HEK293T (cell line): ENCODE data around the gene FUT8.

Experiments used
- ARNT ChIP-seq: fragments of 450-650 bp; IDR thresholded peaks from 2 replicates; pipeline ENCODE4 v1.6.1; 2017; ENCODE audit warnings: mild to moderate bottlenecking
- BHLHE40 ChIP-seq: fragments of 450-650 bp; IDR thresholded peaks from 2 replicates; pipeline ENCODE4 v1.6.1; 2016; ENCODE audit warnings: mild to moderate bottlenecking, moderate library complexity, borderline replicate concordance
- CTBP1 ChIP-seq: fragments of 450-650 bp; IDR thresholded peaks from 2 replicates; pipeline ENCODE4 v1.6.1; 2016; ENCODE audit warnings: borderline replicate concordance
- ELF4 ChIP-seq: fragments of 450-650 bp; IDR thresholded peaks from 2 replicates; pipeline ENCODE4 v1.6.1; 2017; ENCODE audit warnings: antibody characterized with exemption
- FOXA1 ChIP-seq: fragments of 450-650 bp; IDR thresholded peaks from 2 replicates; pipeline ENCODE4 v1.6.1; 2016; ENCODE audit warnings: mild to moderate bottlenecking
- FOXK2 ChIP-seq: fragments of 450-650 bp; IDR thresholded peaks from 2 replicates; pipeline ENCODE4 v1.6.1; 2016; ENCODE audit warnings: mild to moderate bottlenecking
- FOXM1 ChIP-seq: fragments of 450-650 bp; IDR thresholded peaks from 2 replicates; pipeline ENCODE4 v1.6.1; 2017; ENCODE audit warnings: mild to moderate bottlenecking, borderline replicate concordance
- HDGF ChIP-seq: fragments of 450-650 bp; IDR thresholded peaks from 2 replicates; pipeline ENCODE4 v1.6.1; 2017; ENCODE audit warnings: antibody characterized with exemption, borderline replicate concordance
- LEF1 ChIP-seq: fragments of 450-650 bp; IDR thresholded peaks from 2 replicates; pipeline ENCODE4 v1.6.1; 2017; ENCODE audit warnings: mild to moderate bottlenecking, borderline replicate concordance
- NFRKB ChIP-seq: fragments of 450-650 bp; IDR thresholded peaks from 2 replicates; pipeline ENCODE4 v1.6.1; 2016; ENCODE audit warnings: mild to moderate bottlenecking, moderate library complexity
- SP1 ChIP-seq: fragments of 450-650 bp; IDR thresholded peaks from 2 replicates; pipeline ENCODE4 v1.6.1; 2017
- SUZ12 ChIP-seq: fragments of 450-650 bp; IDR thresholded peaks from 2 replicates; pipeline ENCODE4 v1.6.1; 2016; ENCODE audit warnings: mild to moderate bottlenecking
- TARDBP ChIP-seq: fragments of 450-650 bp; IDR thresholded peaks from 2 replicates; pipeline ENCODE4 v1.6.1; 2016
- TF ChIP-seq, protein P1 (sequence below): fragments of 450-650 bp; IDR thresholded peaks from 2 replicates; pipeline ENCODE4 v1.6.1; 2016

DNA sequence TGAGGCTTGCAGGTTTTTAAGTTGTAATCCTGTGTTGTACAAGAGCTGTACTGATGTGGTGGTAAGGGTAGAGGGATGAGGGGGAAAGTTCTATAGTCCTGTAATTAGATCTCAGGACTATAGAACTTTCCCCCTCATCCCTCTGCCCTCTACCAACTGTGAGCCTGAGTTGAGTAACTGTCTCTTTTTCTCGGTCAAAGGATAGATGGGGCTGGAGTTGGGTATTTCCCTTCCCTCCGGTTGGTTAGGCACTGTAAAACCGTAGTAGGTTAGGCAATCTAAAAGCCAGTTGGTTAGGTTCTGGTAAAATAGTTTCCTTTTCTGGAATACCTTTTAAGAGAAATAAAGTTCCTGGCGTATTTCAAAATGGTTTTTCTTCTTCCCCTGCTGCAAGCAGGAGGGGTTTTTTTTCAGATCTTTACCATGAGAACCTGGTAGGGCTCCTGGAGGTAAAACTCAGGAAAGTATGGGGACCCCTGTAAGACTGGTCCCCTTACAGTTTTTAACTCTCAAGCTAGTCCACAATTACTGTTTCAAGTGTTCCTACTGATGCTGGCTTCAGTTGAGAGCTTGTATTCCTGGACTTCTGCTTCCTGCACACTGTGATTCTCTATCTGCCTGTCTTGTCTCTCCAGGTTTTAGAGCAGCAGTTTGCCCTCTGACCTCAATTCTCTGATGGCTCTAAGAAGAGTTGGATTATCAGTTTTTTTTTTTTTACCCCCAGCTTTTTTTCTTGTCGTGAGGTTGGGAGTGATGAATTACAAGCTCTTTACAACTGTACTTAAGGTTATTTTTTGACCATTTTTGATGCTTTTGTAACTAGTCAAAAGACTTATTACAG, 58.7 kb downstream of the FUT8 start:
- TF ChIP-seq SP1 (no peak), HDGF (no peak), FOXA1 (no peak), BHLHE40 (no peak), ELF4 (no peak), FOXM1 (no peak), LEF1 (no peak), TARDBP (no peak), SUZ12 (no peak), FOXK2 (no peak), NFRKB (no peak), CTBP1 (no peak), ARNT (no peak)
- TF ChIP-seq, protein P1, sequence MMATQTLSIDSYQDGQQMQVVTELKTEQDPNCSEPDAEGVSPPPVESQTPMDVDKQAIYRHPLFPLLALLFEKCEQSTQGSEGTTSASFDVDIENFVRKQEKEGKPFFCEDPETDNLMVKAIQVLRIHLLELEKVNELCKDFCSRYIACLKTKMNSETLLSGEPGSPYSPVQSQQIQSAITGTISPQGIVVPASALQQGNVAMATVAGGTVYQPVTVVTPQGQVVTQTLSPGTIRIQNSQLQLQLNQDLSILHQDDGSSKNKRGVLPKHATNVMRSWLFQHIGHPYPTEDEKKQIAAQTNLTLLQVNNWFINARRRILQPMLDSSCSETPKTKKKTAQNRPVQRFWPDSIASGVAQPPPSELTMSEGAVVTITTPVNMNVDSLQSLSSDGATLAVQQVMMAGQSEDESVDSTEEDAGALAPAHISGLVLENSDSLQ, result no peak
